Amygdala (tissue), 56 donors: ENCODE data around the gene FABP1.
A peak's percentile ranks its signal among the peaks of the same experiment; 100 is the strongest.

Experiments used
- DNase-seq, 56 donors: peaks; one replicate each; lab custom pipeline; 2025; lab: John Stamatoyannopoulos, UW

The FABP1 gene

GRCh38 chr2:88139203-88139702, 11.4 kb upstream of the FABP1 start:
- no peak for DNase-seq

- no peak for DNase-seq
Measured at GRCh38 chr2:88137833-88138232, 10.0 kb upstream of the FABP1 start.

GRCh38 chr2:88136817-88137216, 9.0 kb upstream of the FABP1 start:
- peak in 32 of 56 donors; percentile 8 to 75 (median 37) for DNase-seq

- no peak for DNase-seq
Measured at GRCh38 chr2:88133875-88134274, 6.0 kb upstream of the FABP1 start.

GRCh38 chr2:88131999-88132368, 4.1 kb upstream of the FABP1 start:
- no peak for DNase-seq

GRCh38 chr2:88131201-88131998, 3.5 kb upstream of the FABP1 start:
- no peak for DNase-seq

GRCh38 chr2:88129313-88129959, 1.6 kb upstream of the FABP1 start:
- no peak for DNase-seq

GRCh38 chr2:88128654-88129312, 921 bp upstream of the FABP1 start:
- no peak for DNase-seq

- no peak for DNase-seq
Measured at GRCh38 chr2:88127638-88127887, 299 bp downstream of the FABP1 start.

- DNase-seq: no peak
Measured at GRCh38 chr2:88126772-88127637, 857 bp downstream of the FABP1 start.

- no peak for DNase-seq
Measured at GRCh38 chr2:88125924-88126771, 1.7 kb downstream of the FABP1 start.

GRCh38 chr2:88125344-88125923, 2.4 kb downstream of the FABP1 start:
- peak in 2 of 56 donors; percentile 5 to 29 for DNase-seq

GRCh38 chr2:88123975-88124917, 3.6 kb downstream of the FABP1 start:
- DNase-seq: no peak

GRCh38 chr2:88123164-88123974, 4.5 kb downstream of the FABP1 start:
- DNase-seq: no peak

- no peak for DNase-seq
Measured at GRCh38 chr2:88122141-88122884, 5.5 kb downstream of the FABP1 start.

- no peak for DNase-seq
Measured at GRCh38 chr2:88121678-88122077, 6.2 kb downstream of the FABP1 start.

- DNase-seq: no peak
Measured at GRCh38 chr2:88117973-88118372, 9.9 kb downstream of the FABP1 start.
